ENCODE measurements around the gene MYOM1.

DNA sequence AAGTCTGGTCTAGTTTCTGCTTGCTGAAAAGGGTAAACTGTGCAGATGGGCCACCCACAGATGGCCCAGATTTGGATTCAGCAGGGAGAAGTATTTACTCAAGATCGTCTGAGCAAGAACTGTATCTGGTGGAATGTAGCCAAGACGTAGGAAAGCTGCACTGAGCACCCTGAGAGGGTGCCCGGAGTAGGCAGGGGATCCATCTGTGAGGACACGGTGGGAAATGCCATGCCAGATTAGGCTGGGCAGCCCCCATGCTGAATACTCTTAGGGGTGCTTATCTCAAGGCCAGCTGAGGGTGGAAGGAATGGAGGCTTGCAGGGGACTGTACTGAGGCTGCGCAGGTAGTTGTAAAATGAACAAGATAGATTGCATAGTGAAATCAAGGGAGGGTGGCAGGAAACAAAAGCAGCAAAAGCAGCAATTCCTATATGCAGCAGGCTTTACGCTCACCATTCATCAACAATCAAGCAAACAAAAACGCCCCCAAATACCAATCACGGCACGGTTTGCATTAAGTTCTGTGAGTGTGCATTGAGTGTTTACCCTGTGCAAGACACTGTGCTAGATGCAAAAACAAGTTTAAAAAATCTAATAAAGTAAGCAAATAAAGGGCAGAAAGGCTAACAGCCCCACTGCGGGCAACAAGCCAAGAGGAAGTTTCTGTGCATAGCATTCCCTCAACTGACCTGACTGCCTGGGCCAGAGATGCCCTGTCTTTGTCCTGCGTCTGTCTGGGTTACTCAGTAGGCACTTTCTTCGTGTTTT is 174.7 kb downstream of the MYOM1 start:
- TF ChIP-seq, protein P1, sequence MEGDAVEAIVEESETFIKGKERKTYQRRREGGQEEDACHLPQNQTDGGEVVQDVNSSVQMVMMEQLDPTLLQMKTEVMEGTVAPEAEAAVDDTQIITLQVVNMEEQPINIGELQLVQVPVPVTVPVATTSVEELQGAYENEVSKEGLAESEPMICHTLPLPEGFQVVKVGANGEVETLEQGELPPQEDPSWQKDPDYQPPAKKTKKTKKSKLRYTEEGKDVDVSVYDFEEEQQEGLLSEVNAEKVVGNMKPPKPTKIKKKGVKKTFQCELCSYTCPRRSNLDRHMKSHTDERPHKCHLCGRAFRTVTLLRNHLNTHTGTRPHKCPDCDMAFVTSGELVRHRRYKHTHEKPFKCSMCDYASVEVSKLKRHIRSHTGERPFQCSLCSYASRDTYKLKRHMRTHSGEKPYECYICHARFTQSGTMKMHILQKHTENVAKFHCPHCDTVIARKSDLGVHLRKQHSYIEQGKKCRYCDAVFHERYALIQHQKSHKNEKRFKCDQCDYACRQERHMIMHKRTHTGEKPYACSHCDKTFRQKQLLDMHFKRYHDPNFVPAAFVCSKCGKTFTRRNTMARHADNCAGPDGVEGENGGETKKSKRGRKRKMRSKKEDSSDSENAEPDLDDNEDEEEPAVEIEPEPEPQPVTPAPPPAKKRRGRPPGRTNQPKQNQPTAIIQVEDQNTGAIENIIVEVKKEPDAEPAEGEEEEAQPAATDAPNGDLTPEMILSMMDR (IDR thresholded peaks at IDR 0.05) = no peak
- no peak for TF ChIP-seq POLR2A (IDR thresholded peaks at IDR 0.05)

Measured in thyroid gland (tissue), 4 donors.